GM12891 (cell line): Measurements from ENCODE around the gene SLC2A3.

ENCODE experiments used
- DNase-seq: peaks from one replicate; pipeline ENCODE4 v3.0.0; 2011; ENCODE audit warnings: low spot score; ENCODE audit not compliant: insufficient read length
- FAIRE-seq: peaks from 2 replicates; lab custom pipeline; 2011; peaks lifted over from hg19 to GRCh38; lab: Jason Lieb, UNC
- PAX5 ChIP-seq: IDR thresholded peaks from 2 replicates; pipeline ENCODE4 v1.6.1; 2011; ENCODE audit warnings: low read length, moderate library complexity, mild to moderate bottlenecking; ENCODE audit not compliant: insufficient read depth, severe bottlenecking
- POLR2A ChIP-seq: IDR thresholded peaks from 2 replicates; pipeline ENCODE4 v1.6.1; 2011; ENCODE audit warnings: low read depth, low read length, control low read depth
- POLR2AphosphoS5 ChIP-seq: IDR thresholded peaks from 2 replicates; pipeline ENCODE4 v1.6.1; 2011; ENCODE audit warnings: low read depth, low read length, control low read depth
- POU2F2 ChIP-seq: IDR thresholded peaks from 2 replicates; pipeline ENCODE4 v1.6.1; 2011; ENCODE audit warnings: low read depth, mild to moderate bottlenecking, control low read depth, low read length, moderate library complexity
- SPI1 ChIP-seq: IDR thresholded peaks from 2 replicates; pipeline ENCODE4 v1.6.1; 2011; ENCODE audit warnings: low read depth, low read length, control low read depth
- TAF1 ChIP-seq: IDR thresholded peaks from 2 replicates; pipeline ENCODE4 v1.6.1; 2011; ENCODE audit warnings: low read depth, low read length, control low read depth

SLC2A3 gene

GRCh38 chr12:7879246-7879645, 56.7 kb downstream of the SLC2A3 start:
- DNase-seq (no peak), FAIRE-seq (no peak)
- TF ChIP-seq POLR2AphosphoS5 = no peak
- no peak for TF ChIP-seq TAF1

- FAIRE-seq (no peak), DNase-seq (no peak)
- TF ChIP-seq TAF1 = no peak
- TF ChIP-seq SPI1 = no peak
Measured at GRCh38 chr12:7877420-7877819, 58.6 kb downstream of the SLC2A3 start.

- FAIRE-seq = no peak
- DNase-seq = no peak
- TF ChIP-seq SPI1 (no peak), POU2F2 (no peak), POLR2AphosphoS5 (no peak), PAX5 (no peak), TAF1 (no peak), POLR2A (no peak)
Measured at GRCh38 chr12:7872566-7873319, 63.2 kb downstream of the SLC2A3 start, which contains the start of gene SLC2A14. SLC2A14 (minus strand) TSS chr12:7872915; CDS start chr12:7869880, 3,035 bp downstream.

- TF ChIP-seq SPI1 = no peak
- no peak for TF ChIP-seq POLR2A
- TF ChIP-seq POLR2AphosphoS5 = no peak
- TF ChIP-seq PAX5 = no peak
- no peak for TF ChIP-seq TAF1
- DNase-seq = no peak
- FAIRE-seq = no peak
Measured at GRCh38 chr12:7870335-7870734, 65.7 kb downstream of the SLC2A3 start.
